NCI-H1105 treated with DMSO at 0.1 percent for 48 hours (cell line): ENCODE results near the gene ARHGEF11.
A peak's percentile ranks its signal among the peaks of the same experiment; 100 is the strongest.
"Not testable (repeated sequence)": the region's sequence is repeated elsewhere in the genome, so short reads cannot be mapped to it uniquely, and the experiment has no call there.

Experiments
- DNase-seq: peaks from one replicate; lab custom pipeline; 2025; lab: John Stamatoyannopoulos, UW

The ARHGEF11 gene

DNA sequence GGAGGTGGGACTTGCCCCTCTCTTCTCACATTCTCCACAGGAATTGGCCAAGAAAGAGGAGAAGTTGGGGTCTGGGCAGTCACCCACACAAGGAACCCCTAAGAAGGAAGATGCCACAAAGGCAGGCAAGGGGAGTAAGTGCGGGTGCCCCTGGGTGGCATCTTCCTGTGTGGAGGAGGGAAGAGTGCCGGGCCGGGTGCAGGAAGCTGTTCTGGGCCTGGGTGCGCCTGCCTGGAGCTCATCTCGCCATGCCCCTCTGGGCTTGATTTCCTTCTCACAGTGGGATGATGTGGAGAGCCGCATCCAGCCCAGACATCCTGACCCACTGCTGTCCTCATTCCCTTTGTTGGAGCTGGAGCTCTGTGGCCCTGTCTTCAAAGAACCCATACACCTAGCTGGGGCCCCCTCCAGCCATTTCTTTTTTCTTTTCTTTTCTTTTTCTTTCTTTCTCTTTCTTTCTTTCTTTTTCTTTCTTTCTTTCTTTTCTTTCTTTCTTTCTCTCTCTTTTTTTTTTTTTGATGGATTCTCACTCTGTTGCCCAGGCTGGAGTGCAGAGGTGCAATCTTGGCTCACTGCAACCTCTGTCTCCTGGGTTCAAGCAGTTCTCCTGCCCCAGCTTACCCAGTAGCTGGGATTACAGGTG is 115.8 kb downstream of the ARHGEF11 start:
- no peak for DNase-seq

- DNase-seq: no peak
Measured at GRCh38 chr1:156928043-156928602, 117.4 kb downstream of the ARHGEF11 start.

GRCh38 chr1:156927215-156928042 is 118.1 kb downstream of the ARHGEF11 start:
- peak; percentile 73 for DNase-seq

DNA sequence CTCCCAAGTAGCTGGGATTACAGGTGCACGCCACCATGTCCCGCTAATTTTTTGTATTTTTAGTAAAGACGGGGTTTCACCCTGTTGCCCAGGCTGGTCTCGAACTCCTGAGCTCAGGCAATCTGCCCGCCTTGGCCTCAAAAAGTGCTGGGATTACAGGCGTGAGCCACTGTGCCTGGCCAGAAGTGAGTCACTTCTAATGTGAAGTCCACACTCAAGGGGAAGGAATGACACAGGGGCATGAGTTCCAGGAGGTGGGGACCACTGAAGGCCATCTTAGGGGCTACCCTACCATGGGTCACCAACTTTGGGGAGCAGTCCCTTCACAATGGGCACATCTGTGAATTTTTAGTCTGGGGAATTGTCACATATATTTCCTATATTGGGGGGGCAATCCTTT is 118.8 kb downstream of the ARHGEF11 start:
- not testable (repeated sequence) for DNase-seq

GRCh38 chr1:156926175-156926574 is 119.4 kb downstream of the ARHGEF11 start:
- DNase-seq: peak; percentile 75

GRCh38 chr1:156925154-156926010 is 120.2 kb downstream of the ARHGEF11 start:
- no peak for DNase-seq

- DNase-seq: no peak
Measured at GRCh38 chr1:156924478-156925153, 120.9 kb downstream of the ARHGEF11 start.

- no peak for DNase-seq
Measured at GRCh38 chr1:156923670-156924477, 121.7 kb downstream of the ARHGEF11 start.

DNA sequence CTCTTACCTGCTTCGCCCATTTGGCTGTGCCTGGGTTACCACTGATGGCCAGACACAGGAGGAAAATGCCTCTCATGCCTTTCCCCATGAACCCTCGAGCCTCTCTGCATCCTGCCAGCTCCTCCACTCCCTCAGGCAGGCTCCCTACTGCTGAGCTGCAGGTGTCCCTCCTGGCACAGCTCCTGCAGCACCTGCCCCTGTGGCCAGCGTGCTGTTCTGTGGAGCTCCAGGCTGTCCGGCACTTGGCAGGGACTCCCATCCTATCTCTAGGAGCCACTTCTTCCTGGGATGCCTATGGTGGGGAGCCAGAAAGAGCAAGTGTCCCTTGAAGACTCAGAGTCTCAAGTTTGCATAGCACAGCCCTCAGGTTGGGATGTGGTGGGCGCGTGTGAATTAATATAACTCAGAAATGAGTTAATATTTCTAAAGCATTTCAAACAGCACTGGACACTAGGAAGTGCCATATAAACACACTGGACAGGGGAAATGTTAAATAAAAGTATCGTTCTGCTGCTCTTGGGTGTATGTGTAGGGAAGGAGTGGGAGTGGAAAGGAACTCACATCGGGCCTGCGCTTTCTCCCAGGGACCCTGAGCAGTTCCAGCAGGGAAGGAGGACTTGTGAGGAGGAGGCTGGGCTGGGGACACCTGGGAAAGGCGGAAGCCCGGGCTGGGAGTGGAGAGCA is 122.4 kb downstream of the ARHGEF11 start:
- DNase-seq: peak; percentile 31

GRCh38 chr1:156921053-156921529 is 124.5 kb downstream of the ARHGEF11 start:
- DNase-seq: no peak

GRCh38 chr1:156920233-156921052 is 125.1 kb downstream of the ARHGEF11 start, which contains the start of gene LRRC71:
LRRC71 (plus strand) TSS chr1:156920632; CDS start chr1:156920804, 172 bp downstream.
- DNase-seq: no peak

- no peak for DNase-seq
Measured at GRCh38 chr1:156914440-156914856, 131.1 kb downstream of the ARHGEF11 start.

- no peak for DNase-seq
Measured at GRCh38 chr1:156913809-156914387, 131.6 kb downstream of the ARHGEF11 start.

GRCh38 chr1:156912861-156913808 is 132.4 kb downstream of the ARHGEF11 start:
- DNase-seq: peak; percentile 87

DNA sequence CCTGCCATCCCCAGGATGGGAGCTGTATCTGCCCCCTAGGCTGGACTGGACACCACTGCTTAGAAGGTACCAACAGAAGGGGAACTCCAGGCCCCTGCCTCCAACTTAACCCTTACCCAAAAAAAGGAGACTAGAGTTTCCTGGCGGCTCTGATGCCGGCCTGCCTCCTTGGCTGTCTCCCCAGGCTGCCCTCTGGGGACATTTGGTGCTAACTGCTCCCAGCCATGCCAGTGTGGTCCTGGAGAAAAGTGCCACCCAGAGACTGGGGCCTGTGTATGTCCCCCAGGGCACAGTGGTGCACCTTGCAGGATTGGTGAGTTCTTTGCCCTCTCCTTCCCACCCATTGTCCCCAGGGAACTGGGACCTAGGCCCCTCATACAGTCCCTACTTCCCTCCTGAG is 133.2 kb downstream of the ARHGEF11 start:
- no peak for DNase-seq

DNA sequence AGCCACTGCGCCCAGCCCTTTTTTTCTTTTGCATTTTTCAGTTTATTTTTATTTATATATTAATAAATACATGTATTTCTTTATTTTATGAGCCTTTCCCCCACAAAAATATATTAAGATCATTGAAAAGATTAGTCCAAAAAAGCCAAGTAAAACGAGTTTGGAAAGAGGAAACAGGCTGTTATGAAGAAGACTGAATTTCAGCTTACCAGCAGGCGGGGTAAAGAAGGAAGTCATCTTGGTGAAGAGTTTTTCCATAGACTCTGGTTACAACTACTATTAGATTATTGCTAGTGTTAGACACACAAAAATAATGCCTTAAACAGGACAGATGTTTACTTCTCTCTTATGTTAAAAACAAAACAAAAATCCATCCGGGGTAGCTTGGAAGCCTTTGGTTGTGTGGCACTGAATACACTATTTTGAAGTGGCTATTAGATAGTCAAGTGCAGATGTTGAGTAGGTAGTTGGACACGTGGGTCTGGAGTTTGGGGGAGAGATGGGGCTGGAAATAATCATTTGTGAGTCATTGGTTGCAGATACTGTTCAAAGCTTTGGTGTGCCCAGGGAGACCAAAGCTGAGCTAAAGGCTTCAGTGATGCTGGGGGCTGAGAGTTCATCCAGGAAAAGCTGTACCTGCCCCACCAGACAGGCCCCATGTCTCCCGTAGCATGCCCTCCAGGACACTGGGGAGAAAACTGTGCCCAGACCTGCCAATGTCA is 133.8 kb downstream of the ARHGEF11 start:
- DNase-seq: peak; percentile 41
